ENCODE results near the gene RIMBP2.

The RIMBP2 gene

GRCh38 chr12:130538343-130539095, 177.6 kb downstream of the RIMBP2 start:
- Histone ChIP-seq H4K20me1 (no peaks in the 10 kb centered on the region), H3K27ac (no peak overlapping the region), H3K4me1 (no peaks in the 10 kb centered on the region), H3K27me3 (no peaks in the 10 kb centered on the region), H3K36me3 (no peaks in the 10 kb centered on the region), H3K4me2 (no peak overlapping the region), H3K9me3 (peaks cover 23% of the 10 kb centered on the region), H3K9ac (no peak overlapping the region), H3K4me3 (no peak overlapping the region)
- TF ChIP-seq Cebpa-rat (IDR thresholded peaks at IDR 0.05) = no peak

- peaks cover 23% of the 10 kb centered on the region for H3K9me3 ChIP-seq
- TF ChIP-seq Cebpa-rat (IDR thresholded peaks at IDR 0.05) = no peak
Measured at GRCh38 chr12:130537655-130538054, 178.4 kb downstream of the RIMBP2 start.

GRCh38 chr12:130537051-130537450, 179.0 kb downstream of the RIMBP2 start:
- H3K36me3 ChIP-seq = no peaks in the 10 kb centered on the region
- no peak overlapping the region for H3K9ac ChIP-seq
- no peaks in the 10 kb centered on the region for H3K4me1 ChIP-seq
- no peak overlapping the region for H3K4me3 ChIP-seq
- no peak for TF ChIP-seq Cebpa-rat (IDR thresholded peaks at IDR 0.05)
- no peaks in the 10 kb centered on the region for H3K27me3 ChIP-seq
- no peaks in the 10 kb centered on the region for H4K20me1 ChIP-seq
- peaks cover 21% of the 10 kb centered on the region for H3K9me3 ChIP-seq
- no peak overlapping the region for H3K27ac ChIP-seq
- no peak overlapping the region for H3K4me2 ChIP-seq

More at GRCh38 chr12:130537655-130538054, 178.4 kb downstream of the RIMBP2 start:
- no peaks in the 10 kb centered on the region for H3K27me3 ChIP-seq
- H3K36me3 ChIP-seq = no peaks in the 10 kb centered on the region
- no peak overlapping the region for H3K4me3 ChIP-seq
- no peak overlapping the region for H3K27ac ChIP-seq
- no peaks in the 10 kb centered on the region for H3K4me1 ChIP-seq
- H4K20me1 ChIP-seq = no peaks in the 10 kb centered on the region
- H3K9ac ChIP-seq = no peak overlapping the region
- no peak overlapping the region for H3K4me2 ChIP-seq

- H4K20me1 ChIP-seq = peaks cover 5% of the 10 kb centered on the region; the same call in 1 of the 2 replicates
- no peaks in the 10 kb centered on the region for H3K36me3 ChIP-seq
- H3K27me3 ChIP-seq = no peaks in the 10 kb centered on the region
- no peak overlapping the region for H3K9ac ChIP-seq
- no peak overlapping the region for H3K4me2 ChIP-seq
- TF ChIP-seq Cebpa-rat (IDR thresholded peaks at IDR 0.05) = no peak
- H3K4me1 ChIP-seq = no peaks in the 10 kb centered on the region
- H3K27ac ChIP-seq = no peak overlapping the region
- H3K9me3 ChIP-seq = no peaks in the 10 kb centered on the region
- no peak overlapping the region for H3K4me3 ChIP-seq
Measured at GRCh38 chr12:130530429-130530828, 185.7 kb downstream of the RIMBP2 start.

- H3K4me2 ChIP-seq = no peak overlapping the region
- H3K9ac ChIP-seq = no peak overlapping the region
- H3K27ac ChIP-seq = no peak overlapping the region
- TF ChIP-seq Cebpa-rat (IDR thresholded peaks at IDR 0.05) = no peak
- no peaks in the 10 kb centered on the region for H3K4me1 ChIP-seq
- H4K20me1 ChIP-seq = peaks cover 11% of the 10 kb centered on the region; the same call in 1 of the 2 replicates
- H3K36me3 ChIP-seq = no peaks in the 10 kb centered on the region
- H3K27me3 ChIP-seq = no peaks in the 10 kb centered on the region
- H3K4me3 ChIP-seq = no peak overlapping the region
- no peaks in the 10 kb centered on the region for H3K9me3 ChIP-seq
Measured at GRCh38 chr12:130529781-130530180, 186.3 kb downstream of the RIMBP2 start.

GRCh38 chr12:130527239-130527638, 188.9 kb downstream of the RIMBP2 start:
- no peaks in the 10 kb centered on the region for H3K9me3 ChIP-seq
- no peak for TF ChIP-seq Cebpa-rat (IDR thresholded peaks at IDR 0.05)

GRCh38 chr12:130526813-130527212, 189.3 kb downstream of the RIMBP2 start:
- H3K9me3 ChIP-seq = no peaks in the 10 kb centered on the region
- no peaks in the 10 kb centered on the region for H3K36me3 ChIP-seq
- peaks cover under 1% of the 10 kb centered on the region; the same call in 1 of the 2 replicates for H3K4me1 ChIP-seq
- H3K4me2 ChIP-seq = no peak overlapping the region
- H3K27me3 ChIP-seq = no peaks in the 10 kb centered on the region
- H3K27ac ChIP-seq = no peak overlapping the region
- H3K9ac ChIP-seq = no peak overlapping the region
- H3K4me3 ChIP-seq = no peak overlapping the region
- H4K20me1 ChIP-seq = peaks cover 11% of the 10 kb centered on the region; the same call in 1 of the 2 replicates
- no peak for TF ChIP-seq Cebpa-rat (IDR thresholded peaks at IDR 0.05)

More at GRCh38 chr12:130527239-130527638, 188.9 kb downstream of the RIMBP2 start:
- Histone ChIP-seq H3K4me1 (no peaks in the 10 kb centered on the region), H3K36me3 (no peaks in the 10 kb centered on the region), H3K4me3 (no peak overlapping the region), H3K9ac (no peak overlapping the region), H3K4me2 (no peak overlapping the region), H3K27me3 (no peaks in the 10 kb centered on the region), H4K20me1 (peaks cover 11% of the 10 kb centered on the region; the same call in 1 of the 2 replicates), H3K27ac (no peak overlapping the region)

- Histone ChIP-seq H3K36me3 (no peaks in the 10 kb centered on the region), H3K27ac (no peak overlapping the region), H3K27me3 (no peaks in the 10 kb centered on the region), H3K4me1 (peaks cover 8% of the 10 kb centered on the region), H3K9ac (no peak overlapping the region), H4K20me1 (peaks cover 11% of the 10 kb centered on the region; the same call in 1 of the 2 replicates), H3K4me2 (no peak overlapping the region), H3K9me3 (no peaks in the 10 kb centered on the region), H3K4me3 (no peak overlapping the region)
- no peak for TF ChIP-seq Cebpa-rat (IDR thresholded peaks at IDR 0.05)
Measured at GRCh38 chr12:130525384-130526172, 190.5 kb downstream of the RIMBP2 start.

GRCh38 chr12:130524759-130525158, 191.3 kb downstream of the RIMBP2 start:
- Histone ChIP-seq H3K27ac (no peak overlapping the region), H3K27me3 (no peaks in the 10 kb centered on the region), H3K36me3 (no peaks in the 10 kb centered on the region), H3K4me3 (no peak overlapping the region), H3K9me3 (no peaks in the 10 kb centered on the region), H4K20me1 (peaks cover 11% of the 10 kb centered on the region; the same call in 1 of the 2 replicates), H3K9ac (no peak overlapping the region), H3K4me2 (no peak overlapping the region), H3K4me1 (peaks cover 8% of the 10 kb centered on the region)
- TF ChIP-seq Cebpa-rat (IDR thresholded peaks at IDR 0.05) = no peak

All from BLaER1 (cell line).